Measurements from ENCODE around the gene NCMAP.
A peak's percentile ranks its signal among the peaks of the same experiment; 100 is the strongest.

DNA sequence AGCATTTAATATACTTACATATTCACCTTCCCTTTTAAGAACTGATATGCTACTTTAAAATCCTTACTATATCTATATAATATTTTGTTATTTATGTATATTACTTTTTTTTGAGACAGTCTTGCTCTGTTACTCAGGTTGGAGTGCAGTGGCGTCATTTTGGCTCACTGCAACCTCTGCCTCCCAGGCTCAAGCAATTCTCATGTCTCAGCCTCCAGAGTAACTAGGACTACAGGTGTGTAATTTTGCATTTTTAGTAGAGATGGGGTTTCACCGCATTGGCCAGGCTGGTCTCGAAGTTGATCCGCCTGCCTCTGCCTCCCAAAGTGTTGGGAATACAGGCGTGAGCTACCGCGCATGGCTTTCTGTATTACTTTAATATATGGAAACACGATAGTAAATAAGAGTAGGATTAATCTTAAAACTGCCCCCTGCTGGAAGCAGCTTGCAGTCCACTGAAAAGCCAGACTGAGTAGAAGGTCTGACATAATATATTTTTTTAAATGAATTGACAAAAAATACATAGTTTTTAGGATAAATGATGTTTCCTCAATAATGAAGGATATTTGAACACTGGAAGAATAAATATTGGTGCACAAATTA lies 28.8 kb upstream of the NCMAP start:
- TF ChIP-seq, protein P1, sequence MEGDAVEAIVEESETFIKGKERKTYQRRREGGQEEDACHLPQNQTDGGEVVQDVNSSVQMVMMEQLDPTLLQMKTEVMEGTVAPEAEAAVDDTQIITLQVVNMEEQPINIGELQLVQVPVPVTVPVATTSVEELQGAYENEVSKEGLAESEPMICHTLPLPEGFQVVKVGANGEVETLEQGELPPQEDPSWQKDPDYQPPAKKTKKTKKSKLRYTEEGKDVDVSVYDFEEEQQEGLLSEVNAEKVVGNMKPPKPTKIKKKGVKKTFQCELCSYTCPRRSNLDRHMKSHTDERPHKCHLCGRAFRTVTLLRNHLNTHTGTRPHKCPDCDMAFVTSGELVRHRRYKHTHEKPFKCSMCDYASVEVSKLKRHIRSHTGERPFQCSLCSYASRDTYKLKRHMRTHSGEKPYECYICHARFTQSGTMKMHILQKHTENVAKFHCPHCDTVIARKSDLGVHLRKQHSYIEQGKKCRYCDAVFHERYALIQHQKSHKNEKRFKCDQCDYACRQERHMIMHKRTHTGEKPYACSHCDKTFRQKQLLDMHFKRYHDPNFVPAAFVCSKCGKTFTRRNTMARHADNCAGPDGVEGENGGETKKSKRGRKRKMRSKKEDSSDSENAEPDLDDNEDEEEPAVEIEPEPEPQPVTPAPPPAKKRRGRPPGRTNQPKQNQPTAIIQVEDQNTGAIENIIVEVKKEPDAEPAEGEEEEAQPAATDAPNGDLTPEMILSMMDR (optimal IDR thresholded peaks at IDR 0.05 in 1 of 3, IDR thresholded peaks at IDR 0.05 in 1 of 3, conservative IDR thresholded peaks at IDR 0.05 in 1 of 3; ENCODE audit: extremely low read depth in 1 of 3, insufficient read depth in 2 of 3, low read length in 3 of 3) = peak; percentile 12 to 55 (median 46)
- TF ChIP-seq EZH2 (IDR thresholded peaks at IDR 0.05; ENCODE audit: low read length) = no peak

Data from keratinocyte (primary cell).